Stimulated activated CD4-positive, alpha-beta T cell treated with anti-CD3 and anti-CD28 coated beads, Interleukin-4, amount 100 ng/mL, for 4 hours (primary cell): Measurements from ENCODE around the gene PTTG1IP2.
"Not testable (repeated sequence)": the region's sequence is repeated elsewhere in the genome, so short reads cannot be mapped to it uniquely, and the experiment has no call there.

ENCODE experiments used
- DNase-seq, 2 experiments: peaks; one replicate each; pipeline ENCODE4 v3.0.0-alpha.2; 2020

Gene PTTG1IP2

GRCh38 chr7:90469554-90469953, at the start of gene PTTG1IP2:
PTTG1IP2 (plus strand) TSS chr7:90469639; CDS start chr7:90469787, 148 bp downstream.
- no peak for DNase-seq

DNA sequence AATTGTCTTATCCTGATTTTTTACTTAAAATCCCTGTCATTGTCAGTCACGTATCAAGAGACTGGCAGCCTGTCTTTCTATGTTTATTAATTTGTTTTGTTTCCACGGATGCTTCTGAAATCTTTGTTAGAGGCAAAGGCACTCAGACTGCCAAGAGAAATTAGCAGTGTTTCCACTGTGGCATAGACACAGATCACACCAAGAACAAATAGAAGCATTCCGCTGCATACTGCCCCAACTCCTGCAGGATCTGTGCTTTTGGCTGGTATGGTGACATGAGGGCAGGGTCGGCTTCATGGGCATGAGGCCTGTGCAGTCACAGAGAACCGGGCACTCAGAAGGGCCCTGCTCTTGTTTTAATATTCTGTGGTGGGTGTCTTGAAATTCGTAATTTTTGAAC, 47.8 kb upstream of the PTTG1IP2 start:
- DNase-seq, result no peak

DNA sequence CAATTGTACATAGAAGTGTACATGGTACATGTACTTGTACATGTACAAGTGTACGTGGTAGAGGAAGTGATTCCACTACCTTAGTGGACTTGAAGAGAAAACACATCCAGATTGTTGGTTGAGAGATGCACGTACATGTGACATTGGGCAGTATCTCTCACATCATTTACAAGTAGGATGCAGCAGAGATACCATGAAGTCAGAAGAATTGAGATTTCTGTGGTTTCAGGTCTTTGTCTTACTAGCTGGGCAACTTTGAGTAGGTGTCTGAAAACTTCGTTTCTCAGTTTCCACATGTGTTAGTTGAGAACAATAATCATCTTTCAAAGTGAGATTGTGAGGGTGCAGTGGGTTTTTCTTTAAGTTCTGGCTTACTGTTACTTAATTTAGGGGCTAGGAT, 44.7 kb upstream of the PTTG1IP2 start:
- no peak for DNase-seq

DNA sequence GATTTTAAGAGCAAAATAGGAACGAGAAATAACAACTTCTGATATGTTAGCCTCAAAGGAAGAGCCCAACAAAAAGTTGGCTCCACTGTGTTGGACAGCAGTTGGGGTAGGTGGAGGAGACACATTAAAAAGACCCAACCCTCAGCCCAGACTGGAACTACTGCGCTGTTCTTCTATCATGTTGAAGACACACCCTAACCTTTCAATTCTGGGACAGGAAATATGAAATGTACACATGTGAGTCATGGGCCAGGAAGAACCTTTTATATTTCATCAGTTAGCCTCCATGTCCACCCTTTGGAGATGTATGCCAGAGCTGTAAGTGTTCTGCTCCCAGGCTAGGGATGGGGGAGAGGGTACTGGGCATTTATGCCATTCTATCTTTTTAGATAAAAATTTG, 44.1 kb upstream of the PTTG1IP2 start:
- no peak for DNase-seq

DNA sequence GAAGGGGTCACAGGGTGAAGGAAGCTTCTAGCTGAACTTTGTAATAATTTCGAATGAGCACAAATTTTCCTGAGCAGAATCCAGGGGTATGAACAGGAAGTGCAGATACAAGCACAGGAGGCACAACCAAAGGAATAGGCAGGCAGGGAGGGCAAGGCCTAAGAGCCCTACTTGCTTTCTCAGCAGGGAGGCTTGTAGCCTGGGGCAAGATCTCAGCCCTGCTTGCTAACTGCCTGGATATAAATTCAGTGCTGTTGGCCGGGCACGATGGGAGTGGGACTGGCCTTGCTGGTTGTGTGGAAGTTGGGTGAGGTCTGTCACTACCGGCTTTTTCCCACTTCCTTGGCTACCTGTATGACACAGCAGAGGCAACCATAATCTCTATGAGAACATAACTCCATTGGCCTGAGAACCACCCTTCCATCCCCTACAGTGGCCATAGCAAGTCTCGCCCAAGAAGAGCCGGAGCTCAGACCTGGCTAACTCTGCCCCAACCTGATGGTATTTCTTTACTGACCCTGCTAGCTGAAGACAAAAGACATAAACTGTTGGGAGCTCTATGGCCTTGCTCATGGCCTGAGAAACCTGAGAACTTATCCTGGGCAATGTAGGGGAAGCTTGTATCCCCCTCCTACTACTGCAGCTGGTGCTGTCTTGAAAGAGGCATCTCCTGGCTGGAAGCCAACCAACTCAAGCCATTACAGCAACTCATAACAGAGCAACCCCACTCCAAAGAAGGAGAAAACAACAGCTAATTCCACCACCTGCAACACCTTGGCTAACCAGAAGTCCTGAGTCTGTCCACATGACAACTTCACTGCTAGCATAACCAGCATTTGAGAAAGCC, 38.6 kb upstream of the PTTG1IP2 start:
- DNase-seq, result no peak

- DNase-seq, result no peak
These were observed 36.7 kb upstream of the PTTG1IP2 start for GRCh38 chr7:90432752-90433151.

DNA sequence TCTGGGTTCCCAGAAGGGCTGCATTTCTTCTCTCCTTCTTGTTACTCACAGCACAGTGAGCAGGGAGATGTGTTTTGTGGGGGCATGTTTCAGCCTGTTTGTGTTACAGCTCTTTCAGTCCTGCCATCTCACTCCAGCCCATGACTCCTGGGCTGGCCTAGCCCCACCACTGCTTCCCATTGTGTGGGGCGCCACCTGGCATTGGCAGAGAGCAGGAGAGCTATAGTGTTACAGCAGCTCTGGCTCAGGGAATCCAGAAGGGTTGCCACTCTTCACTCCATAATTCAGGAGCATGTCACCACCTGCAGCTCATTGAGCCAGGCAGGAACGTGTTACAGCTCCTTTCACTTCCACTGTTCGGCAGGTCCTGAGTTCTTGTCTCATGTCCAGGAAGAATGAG, 36.2 kb upstream of the PTTG1IP2 start:
- no peak for DNase-seq

DNA sequence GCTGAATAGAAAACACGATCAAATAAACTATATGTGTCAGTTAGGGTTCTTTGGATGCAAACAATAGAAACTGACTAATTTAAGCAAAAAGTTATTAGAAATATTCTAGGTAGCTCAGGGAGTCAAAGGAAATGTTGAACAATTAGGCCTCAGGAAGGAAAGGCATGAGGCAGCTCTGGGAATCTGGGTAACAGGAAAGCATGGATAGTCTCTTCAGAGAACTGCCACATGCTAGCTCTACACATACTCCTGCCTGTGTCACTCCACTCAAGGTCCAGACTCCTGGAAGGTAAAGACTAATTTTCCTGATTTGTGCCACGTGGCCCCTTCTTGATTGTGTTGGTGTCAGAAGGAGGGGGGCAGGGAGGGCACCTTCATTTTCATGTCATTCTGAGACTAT, 23.8 kb upstream of the PTTG1IP2 start:
- DNase-seq, result no peak

GRCh38 chr7:90446137-90446899, 23.1 kb upstream of the PTTG1IP2 start:
- no peak for DNase-seq

DNA sequence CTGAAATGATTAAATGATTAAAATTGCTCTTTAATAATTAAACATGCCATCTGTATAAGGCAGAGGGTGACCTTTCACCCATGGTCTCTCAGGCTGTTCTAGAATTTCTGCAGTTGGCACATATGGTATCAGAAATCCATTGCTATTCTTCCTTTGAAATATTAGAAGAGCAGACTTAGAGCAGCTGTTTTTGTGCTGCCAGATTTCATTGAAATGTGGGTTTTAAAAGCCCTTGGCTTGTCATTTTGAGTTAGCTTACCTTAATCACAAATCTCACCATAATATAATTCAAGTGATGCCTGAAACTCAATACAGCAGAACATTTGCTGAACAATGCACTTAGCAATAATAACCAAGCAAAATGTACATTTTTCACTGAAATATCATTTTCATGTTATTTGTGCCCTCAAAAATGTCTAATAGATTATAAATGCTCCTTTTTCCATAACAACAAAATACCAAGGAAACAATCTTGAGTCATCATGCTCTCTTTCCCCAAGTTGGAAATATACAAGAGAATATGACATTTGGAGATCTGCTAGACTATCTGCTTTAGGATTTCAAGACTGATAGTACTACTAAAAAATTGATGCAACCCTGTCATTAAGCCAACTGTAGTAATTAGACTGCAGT, 16.1 kb upstream of the PTTG1IP2 start:
- DNase-seq, result no peak

- DNase-seq, result no peak
These were observed 15.5 kb upstream of the PTTG1IP2 start for GRCh38 chr7:90453931-90454330.

DNA sequence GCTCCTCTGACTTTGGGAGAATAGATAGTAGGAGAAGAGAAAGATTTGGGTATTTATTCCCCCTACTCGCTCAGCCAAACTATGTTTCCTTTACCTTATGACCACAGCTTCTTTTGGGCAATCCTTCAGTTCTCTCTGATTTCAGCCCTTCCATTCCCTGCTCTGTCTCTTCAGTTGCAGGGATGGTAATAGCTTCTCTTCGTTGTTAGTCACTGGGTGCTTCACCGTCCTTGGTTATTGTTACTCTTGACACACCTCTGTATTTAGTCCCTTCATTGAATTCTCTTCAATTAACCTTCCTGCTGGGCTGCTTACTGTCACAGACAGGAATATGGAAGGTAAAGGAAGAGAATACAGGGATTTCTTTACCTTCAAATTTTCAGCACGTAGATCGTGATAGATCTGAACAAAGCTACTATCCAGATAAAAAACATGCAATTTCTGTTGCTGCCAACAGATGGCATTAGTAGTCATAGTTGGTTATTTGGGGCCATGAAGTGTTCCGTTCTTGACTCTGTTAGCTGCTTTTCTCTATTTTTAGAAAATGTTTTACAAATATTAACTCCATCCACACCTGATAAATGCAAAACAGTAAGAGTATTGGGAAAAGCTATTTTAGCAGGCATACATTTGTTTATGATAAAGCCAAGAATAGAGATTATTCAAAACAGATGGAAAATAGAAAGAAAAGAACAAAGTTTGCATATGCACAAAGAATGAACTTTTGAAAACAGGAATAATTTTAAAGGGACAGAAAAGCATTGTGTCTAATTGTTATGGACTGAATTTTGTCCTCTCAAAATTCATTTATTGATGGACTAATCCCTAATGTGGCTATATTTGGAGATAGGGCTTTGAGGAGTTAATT, 14.0 kb upstream of the PTTG1IP2 start:
- no peak for DNase-seq

- no peak for DNase-seq
These were observed 11.3 kb upstream of the PTTG1IP2 start for GRCh38 chr7:90458104-90458503.

DNA sequence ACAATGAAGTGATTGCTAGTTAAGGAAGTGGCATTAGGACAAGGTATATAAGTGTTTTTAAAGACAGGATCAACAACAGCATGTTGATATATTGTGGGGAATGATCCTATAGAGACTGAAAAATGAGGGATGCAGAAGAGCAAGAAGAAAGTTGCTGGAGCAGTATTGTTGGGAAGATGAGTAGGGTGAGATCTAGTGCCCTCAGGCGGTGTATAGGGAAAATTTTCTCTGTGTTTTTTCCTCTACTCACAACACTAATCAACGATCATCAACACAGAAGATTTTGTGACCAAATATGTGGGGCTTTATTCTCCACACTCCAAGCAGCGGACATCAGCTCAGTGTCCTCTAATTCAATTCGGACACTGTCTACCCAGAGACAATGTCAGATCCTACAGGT, 9.6 kb upstream of the PTTG1IP2 start:
- DNase-seq, result no peak

DNA sequence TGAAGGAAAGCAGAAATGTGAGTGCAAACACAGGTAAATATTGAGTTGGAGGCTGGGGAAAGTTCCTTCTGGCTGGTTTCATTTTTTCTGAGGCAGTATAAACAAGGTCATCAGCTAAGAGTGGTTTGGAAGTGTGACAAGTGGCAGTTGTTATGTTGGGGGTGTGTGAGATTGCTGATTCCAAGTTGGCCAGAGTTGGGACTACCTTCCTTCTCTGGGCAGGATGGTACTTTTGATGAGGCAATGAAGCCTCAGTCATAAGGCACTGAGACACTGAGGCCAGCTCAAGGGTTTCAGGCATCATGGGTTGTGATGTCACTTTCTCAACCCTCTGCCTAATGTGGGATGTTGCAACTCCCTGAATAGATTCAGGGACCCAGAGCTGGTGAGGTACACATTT, 8.2 kb upstream of the PTTG1IP2 start:
- no peak for DNase-seq

- DNase-seq, result not testable (repeated sequence)
These were observed 6.2 kb upstream of the PTTG1IP2 start for GRCh38 chr7:90463151-90463628.

DNA sequence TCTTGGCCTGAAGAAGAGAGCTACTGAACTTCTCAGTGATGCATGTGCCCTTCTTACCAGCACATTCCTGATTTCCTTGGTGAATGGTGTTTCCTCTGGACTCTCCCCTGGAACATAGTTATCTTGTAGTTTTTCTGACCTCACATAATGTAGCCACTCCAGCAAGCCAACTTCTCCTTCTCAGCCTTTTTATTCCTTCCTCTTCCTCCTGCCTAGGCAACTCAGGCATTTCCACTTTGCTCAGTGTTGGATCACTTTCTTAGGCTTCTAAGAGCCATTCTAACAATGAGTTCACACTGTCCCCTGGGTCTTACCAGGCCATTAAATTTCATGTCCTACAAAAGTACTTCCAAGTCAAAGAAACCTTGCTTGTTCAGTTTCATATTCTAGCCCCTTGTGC, 3.6 kb upstream of the PTTG1IP2 start:
- DNase-seq, result no peak

GRCh38 chr7:90472805-90473540, 3.5 kb downstream of the PTTG1IP2 start:
- no peak for DNase-seq

- no peak for DNase-seq
These were observed 4.4 kb downstream of the PTTG1IP2 start for GRCh38 chr7:90473814-90474213.

- DNase-seq, result no peak
These were observed 5.1 kb downstream of the PTTG1IP2 start for GRCh38 chr7:90474284-90475210.

GRCh38 chr7:90483251-90483650, 13.8 kb downstream of the PTTG1IP2 start:
- no peak for DNase-seq
